VCaP (cell line): ENCODE results near the gene CDKN1C.

Experiments
- H3K27ac ChIP-seq: fragments of 450-650 bp; 2 replicates; pipeline ENCODE4 v1.5.1; 2017
- TF ChIP-seq, protein P1 (sequence below): fragments of 450-650 bp; conservative IDR thresholded peaks from 2 replicates; pipeline ENCODE4 v1.5.1; 2017; ENCODE audit warnings: mild to moderate bottlenecking, moderate library complexity

CDKN1C gene

DNA sequence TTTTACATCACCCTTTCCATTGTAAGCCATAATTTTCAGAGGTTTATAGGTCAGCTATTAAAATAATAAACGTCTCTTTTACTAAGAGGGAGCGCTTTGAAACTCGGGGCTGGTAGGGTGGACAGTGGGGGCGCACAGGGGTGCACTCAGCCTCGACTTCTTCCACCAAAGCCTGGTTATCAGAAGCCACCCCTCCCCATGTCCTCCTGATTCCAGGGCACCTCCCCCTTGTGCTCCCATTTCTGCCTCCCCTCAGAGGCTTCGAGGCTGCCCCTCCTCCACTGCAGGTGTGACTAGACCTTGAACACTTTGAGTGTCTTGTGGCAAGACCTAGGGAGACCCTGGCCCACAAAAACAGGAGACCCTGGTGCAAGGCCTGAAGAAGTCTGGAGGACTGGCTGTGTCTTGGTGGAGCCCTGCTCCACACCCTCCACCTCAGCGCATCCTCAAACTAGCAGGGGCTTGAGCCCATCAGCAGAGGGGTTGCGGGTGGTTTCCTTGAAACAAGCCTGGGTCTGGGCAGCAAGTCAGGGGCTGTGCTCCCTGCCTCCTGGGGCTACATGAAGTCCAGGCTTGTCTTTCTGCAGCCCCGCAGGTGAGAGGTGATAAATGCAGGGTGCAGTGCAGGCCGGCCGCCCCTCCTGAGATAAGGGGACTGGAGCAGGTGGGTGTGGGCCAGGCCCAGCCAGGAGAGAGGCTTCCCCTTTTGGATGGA lies 3.0 kb downstream of the CDKN1C start:
- TF ChIP-seq, protein P1, sequence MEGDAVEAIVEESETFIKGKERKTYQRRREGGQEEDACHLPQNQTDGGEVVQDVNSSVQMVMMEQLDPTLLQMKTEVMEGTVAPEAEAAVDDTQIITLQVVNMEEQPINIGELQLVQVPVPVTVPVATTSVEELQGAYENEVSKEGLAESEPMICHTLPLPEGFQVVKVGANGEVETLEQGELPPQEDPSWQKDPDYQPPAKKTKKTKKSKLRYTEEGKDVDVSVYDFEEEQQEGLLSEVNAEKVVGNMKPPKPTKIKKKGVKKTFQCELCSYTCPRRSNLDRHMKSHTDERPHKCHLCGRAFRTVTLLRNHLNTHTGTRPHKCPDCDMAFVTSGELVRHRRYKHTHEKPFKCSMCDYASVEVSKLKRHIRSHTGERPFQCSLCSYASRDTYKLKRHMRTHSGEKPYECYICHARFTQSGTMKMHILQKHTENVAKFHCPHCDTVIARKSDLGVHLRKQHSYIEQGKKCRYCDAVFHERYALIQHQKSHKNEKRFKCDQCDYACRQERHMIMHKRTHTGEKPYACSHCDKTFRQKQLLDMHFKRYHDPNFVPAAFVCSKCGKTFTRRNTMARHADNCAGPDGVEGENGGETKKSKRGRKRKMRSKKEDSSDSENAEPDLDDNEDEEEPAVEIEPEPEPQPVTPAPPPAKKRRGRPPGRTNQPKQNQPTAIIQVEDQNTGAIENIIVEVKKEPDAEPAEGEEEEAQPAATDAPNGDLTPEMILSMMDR, result no peak
- no peak overlapping the region for H3K27ac ChIP-seq

DNA sequence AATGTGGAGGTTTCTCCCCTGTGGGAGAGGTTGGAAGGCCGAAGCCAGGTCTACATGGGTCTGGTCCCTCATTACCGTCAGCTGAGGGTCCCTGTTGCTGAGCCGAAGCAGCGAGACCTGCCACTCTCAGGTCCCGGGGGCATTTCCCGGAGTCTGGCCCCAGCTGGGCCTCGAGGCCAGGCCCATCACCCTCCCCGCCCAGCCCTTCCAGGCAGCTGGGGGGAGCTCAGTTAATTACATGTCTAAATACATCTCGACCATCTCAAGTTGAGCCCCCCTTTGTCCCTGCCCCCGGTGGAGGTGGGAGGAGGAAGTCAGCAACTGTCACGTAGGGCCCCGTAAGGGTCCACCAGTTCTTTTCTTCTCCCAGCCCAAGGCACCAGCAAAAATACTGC lies 3.6 kb downstream of the CDKN1C start:
- TF ChIP-seq, protein P1, result no peak
- H3K27ac ChIP-seq, result no peak overlapping the region

DNA sequence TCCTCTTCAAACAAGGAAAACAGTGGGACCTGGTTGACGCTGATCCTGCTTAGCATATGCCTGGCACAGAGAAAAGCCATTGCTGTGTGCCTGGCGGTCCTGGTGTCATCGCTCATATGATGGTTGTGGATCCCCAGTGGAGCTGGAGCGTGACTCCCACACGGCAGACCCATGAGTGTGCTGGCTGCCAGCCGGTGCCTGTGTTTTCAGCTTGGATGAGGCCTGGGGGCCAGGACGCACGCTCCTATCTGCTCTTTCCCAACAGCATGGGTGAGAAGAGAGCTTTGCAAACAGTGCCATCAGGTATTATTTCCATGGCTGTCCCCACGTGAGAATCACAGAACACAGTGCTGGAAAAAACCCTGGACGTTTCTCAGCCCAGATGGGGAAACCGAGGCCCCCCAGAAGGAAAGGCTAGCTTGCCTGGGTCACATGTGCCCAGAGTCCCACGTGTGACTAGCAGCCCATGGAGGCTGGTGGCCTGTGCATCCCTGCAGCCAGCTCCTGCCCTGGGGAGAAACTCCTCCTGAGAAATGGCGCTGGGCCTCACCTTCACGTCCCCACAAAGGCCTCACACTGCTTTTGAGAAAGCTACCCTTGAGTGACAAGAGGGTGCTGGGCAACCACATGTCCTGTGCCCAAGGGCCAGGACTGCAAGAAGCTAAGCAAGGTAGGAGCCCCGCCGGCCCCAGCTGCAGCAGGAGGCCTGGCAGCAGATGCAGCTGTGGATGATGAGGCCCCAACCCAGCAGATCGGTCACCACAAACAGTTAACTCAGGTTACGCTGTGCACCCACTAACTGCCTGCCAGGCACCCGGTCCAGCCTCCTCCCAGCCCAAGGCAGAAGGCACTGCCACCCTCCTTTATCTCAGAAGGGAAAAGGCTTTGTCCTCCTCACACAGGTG lies 4.2 kb downstream of the CDKN1C start:
- TF ChIP-seq, protein P1, result no peak
- no peak overlapping the region for H3K27ac ChIP-seq

DNA sequence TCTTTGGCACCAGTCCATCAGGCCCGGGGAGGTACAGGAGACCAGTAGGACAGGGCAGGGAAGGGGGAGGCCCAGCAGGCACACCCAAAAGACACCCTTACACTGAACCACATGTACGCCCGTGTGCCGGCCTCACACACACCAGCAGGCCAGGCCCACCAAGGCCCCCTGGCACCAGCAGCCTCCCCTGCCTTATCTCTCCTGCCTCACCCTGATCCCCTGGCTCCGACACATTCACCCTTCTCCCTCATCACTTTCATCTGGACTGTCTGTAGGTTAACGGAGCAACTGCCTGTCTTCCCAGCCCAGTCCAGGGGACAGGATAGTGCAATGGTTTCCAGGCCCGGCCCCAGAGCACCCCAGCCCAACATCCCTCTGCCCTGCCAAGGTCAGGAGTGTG lies 4.9 kb downstream of the CDKN1C start:
- TF ChIP-seq, protein P1, result no peak
- no peak overlapping the region for H3K27ac ChIP-seq

DNA sequence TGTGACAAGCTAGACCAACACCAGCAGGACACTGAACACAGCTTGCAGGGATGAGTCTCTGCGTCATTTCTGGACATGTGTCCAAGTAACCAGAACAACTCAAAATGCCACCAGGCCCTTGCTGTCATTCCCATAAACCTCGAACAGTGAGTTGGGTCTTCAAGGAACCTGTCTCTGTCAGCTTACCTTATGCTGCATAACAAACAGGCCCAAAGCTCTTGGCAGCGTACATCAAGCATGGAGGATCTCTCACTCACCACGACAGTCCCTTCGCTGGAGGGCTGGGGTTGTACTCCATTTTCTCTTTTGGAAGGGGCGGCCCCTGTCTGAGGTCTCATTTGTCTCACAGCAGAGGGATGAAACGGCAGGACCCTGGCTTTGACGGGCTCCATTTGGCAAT lies 6.8 kb downstream of the CDKN1C start:
- TF ChIP-seq, protein P1, result no peak
- no peak overlapping the region for H3K27ac ChIP-seq

DNA sequence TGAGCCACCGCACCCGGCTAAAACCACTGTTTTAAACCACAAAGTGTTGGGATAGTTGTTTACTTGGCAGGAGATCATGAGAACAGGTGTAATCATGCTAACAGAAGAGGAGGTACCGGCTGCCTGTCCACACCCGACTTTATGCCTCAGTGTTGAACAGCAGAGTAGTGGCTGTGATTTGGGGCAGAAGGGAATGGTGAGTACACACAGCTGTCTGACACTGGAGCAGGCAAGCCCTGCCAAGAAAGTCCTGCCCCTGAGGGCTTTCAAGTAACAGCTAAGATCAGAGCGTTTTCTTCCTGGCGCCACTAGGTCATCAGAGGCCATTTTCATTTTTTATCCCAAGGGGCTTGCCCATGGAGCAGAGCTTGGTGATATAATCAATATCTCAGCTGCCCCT lies 8.1 kb downstream of the CDKN1C start:
- H3K27ac ChIP-seq, result no peak overlapping the region
- TF ChIP-seq, protein P1, result no peak

DNA sequence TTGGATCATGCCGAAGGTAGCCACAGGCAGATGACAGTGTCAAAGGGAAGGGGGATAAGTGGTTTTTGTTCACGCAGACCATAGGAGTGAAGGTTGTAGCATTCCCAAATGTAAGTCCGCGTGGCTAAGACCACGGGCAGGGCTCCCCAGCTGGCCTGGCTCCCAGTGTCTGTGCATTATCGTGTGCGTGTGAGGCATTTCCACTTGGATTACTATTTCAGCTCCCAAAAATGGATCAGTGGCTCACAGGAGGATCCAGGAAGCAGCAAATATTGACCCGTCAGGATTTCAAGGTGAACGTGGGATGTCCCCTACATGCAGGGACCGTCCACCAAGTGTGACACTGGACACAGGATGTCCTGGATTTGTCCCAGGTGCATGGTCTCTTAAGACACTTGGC lies 10.6 kb downstream of the CDKN1C start:
- TF ChIP-seq, protein P1, result no peak
- no peak overlapping the region for H3K27ac ChIP-seq
